GM10847 (cell line): ENCODE results near the gene BABAM1.

Source experiments
- POLR2A ChIP-seq: IDR thresholded peaks from 2 replicates; pipeline ENCODE4 v1.6.1; 2011; ENCODE audit not compliant: insufficient read length; ENCODE audit errors: extremely low read depth

Gene BABAM1

GRCh38 chr19:17321655-17322489, 54.6 kb downstream of the BABAM1 start:
- TF ChIP-seq POLR2A: no peak

GRCh38 chr19:17322854-17323253, 55.6 kb downstream of the BABAM1 start:
- no peak for TF ChIP-seq POLR2A

GRCh38 chr19:17323300-17323963, 56.2 kb downstream of the BABAM1 start:
- no peak for TF ChIP-seq POLR2A

DNA sequence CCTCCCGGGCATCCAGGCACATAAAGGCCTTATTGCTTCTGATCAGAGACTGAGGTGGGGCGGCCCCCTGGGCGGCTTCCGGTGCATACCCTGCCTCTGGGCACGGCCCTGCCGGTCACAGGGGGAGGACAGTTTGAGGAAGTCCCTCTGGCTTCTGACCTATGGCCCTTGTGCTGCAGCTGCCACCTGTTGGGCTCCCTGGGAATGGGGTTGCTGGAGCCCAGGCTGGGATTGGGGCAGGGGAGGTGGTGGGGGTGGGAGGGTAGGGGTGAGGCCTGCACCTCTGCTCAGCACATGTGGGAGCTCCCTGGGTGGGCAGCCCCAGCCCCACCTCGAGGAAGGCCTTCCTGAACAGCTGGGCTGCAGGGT, 56.7 kb downstream of the BABAM1 start:
- no peak for TF ChIP-seq POLR2A

DNA sequence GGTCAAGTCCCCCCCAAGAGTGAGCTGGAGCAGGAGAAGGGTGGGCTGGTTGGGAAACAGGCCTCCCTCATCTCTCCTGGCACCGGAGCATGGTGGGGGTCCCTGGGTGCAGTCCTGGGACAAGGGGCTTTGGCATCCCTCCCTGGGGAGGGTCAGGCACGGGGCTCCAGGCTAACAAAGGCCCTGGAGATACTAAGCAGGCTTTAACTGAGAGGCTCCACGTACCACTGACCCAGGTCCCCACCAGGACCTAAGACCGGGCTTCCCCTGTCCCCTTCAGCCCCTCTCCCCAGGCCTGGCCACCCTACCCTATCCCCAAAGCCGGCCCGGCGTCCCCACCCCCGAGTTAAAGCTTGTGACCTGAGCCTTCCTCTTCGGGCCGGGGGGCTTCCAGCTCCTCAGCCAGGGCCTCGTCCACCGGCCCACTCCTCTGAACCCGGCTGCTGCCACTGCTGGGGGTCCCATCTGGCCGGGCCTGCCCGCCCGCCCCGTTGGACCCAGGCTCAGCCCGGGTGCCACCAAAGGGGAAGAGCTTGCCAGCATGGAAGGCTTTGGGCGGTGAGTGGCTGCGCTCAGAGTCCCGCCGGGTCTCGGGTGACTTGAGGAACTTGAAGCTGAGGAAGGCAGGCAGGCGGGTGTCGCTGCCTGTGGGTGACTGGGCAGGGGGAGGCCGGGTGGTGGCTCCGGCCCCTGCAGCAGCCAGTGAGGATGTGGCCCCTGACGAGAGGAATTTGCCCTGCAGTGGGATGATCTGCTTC, 57.3 kb downstream of the BABAM1 start:
- no peak for TF ChIP-seq POLR2A

DNA sequence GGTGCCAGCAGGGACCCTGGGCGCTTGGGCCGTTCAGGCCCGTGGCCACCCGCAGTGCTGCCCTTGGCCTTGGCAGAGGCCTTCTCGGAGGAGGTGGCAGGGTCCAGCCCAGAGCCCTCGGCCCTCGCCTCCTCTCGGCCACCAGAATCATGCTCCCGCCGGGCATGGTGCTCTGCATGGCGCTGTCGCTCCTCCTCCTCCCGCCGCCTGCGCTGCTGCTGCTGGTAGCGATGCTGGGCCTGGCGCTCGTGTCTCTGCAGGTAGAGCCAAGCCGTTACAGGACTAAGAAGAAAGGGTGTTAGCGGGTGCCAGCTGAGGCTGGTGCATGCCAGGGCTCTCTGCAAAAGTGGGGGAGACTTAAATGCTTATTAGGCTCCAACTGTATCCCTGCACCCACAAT, 57.9 kb downstream of the BABAM1 start:
- no peak for TF ChIP-seq POLR2A

- TF ChIP-seq POLR2A: no peak
Measured at GRCh38 chr19:17325881-17326594, 58.8 kb downstream of the BABAM1 start.

DNA sequence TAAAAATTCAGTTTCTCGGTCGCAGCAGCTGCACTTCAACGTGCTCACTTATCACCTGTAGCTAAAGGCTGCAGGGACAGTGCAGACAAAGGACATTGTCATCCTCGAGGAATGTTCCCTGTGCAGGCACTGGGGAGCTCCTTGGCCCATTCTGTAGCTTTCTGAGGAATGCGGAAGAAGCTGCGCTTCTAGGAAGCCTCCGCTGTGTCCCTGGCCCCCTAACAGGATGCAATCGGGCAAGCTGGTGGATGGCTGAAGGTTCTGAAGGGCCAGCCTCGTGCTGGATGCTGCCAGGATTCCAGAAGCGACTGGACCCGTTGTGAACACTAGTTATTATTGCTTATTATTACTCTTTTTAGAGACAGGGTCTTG, 59.3 kb downstream of the BABAM1 start:
- no peak for TF ChIP-seq POLR2A

- no peak for TF ChIP-seq POLR2A
Measured at GRCh38 chr19:17327068-17327653, 59.9 kb downstream of the BABAM1 start.

- no peak for TF ChIP-seq POLR2A
Measured at GRCh38 chr19:17327654-17328516, 60.6 kb downstream of the BABAM1 start.
